OCI-LY7 (cell line): Measurements from ENCODE around the gene HTR1B.

ENCODE experiments used
- EZH2phosphoT487 ChIP-seq: fragments of 200-600 bp; sonication (generic); IDR thresholded peaks from 2 replicates; pipeline ENCODE4 v1.6.1; 2018; ENCODE audit warnings: low read depth, borderline replicate concordance, mild to moderate bottlenecking, mixed run types, antibody characterized with exemption, low read length, moderate library complexity, mixed read lengths
- TF ChIP-seq, protein P1 (sequence below): fragments of 200-600 bp; sonication (generic); conservative IDR thresholded peaks from 2 replicates; pipeline ENCODE4 v1.5.1; 2014; ENCODE audit warnings: mild to moderate bottlenecking, antibody characterized with exemption, low read length, moderate library complexity, mixed read lengths

DNA sequence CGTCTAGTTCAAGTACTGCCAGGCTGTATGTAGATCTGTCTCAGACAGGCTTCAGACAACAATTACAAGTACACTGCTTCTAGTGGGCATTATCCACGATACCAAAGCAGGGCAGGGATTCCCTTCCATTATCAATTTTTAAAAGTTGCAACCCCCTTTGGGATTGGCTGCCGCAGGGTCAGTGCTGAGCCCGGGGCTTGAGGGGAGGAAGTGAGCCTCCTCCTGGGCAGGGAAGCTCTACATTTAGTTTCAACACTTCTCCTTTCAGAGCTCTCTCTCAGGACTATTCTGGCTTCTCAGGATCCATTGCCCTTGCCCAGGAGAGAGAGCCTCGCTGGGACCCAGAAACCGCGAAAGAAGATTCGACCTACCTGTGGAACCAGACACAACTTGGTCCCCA is 1.5 kb downstream of the HTR1B start:
- TF ChIP-seq, protein P1, sequence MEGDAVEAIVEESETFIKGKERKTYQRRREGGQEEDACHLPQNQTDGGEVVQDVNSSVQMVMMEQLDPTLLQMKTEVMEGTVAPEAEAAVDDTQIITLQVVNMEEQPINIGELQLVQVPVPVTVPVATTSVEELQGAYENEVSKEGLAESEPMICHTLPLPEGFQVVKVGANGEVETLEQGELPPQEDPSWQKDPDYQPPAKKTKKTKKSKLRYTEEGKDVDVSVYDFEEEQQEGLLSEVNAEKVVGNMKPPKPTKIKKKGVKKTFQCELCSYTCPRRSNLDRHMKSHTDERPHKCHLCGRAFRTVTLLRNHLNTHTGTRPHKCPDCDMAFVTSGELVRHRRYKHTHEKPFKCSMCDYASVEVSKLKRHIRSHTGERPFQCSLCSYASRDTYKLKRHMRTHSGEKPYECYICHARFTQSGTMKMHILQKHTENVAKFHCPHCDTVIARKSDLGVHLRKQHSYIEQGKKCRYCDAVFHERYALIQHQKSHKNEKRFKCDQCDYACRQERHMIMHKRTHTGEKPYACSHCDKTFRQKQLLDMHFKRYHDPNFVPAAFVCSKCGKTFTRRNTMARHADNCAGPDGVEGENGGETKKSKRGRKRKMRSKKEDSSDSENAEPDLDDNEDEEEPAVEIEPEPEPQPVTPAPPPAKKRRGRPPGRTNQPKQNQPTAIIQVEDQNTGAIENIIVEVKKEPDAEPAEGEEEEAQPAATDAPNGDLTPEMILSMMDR = no peak
- no peak for TF ChIP-seq EZH2phosphoT487
